Neural progenitor cell (in vitro differentiated cells): ENCODE results near the gene LDLRAD4.

Experiments
- CTCF ChIP-seq: fragments of 200-600 bp; sonication (generic); IDR thresholded peaks from 2 replicates; pipeline ENCODE4 v1.5.1; 2017; ENCODE audit warnings: antibody characterized with exemption, mild to moderate bottlenecking
- EZH2 ChIP-seq: fragments of 200-600 bp; sonication (generic); IDR thresholded peaks from 2 replicates; pipeline ENCODE4 v1.6.1; 2017; ENCODE audit warnings: antibody characterized with exemption, mild to moderate bottlenecking, moderate library complexity
- EZH2phosphoT487 ChIP-seq: fragments of 200-600 bp; sonication (generic); IDR thresholded peaks from 2 replicates; pipeline ENCODE4 v1.6.1; 2017; ENCODE audit warnings: antibody characterized with exemption

DNA sequence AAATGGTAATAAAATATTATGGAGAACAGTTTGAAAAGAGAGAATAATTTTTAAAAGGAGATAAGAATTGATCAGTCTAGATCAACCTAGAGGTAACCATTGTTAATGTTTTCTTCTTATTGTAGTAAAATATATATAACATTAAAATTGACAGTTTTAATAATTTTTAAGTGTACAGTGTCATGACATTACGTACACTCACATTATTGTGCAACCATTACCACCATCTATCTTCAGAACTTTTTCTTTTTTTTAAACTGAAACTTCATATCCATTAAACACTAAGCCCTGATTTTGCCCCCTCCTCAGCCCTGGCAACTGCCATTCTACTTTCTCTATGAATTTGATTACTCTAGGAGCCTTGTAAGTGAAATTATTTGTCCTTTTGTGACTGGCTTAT lies 121.1 kb downstream of the LDLRAD4 start:
- no peak for TF ChIP-seq CTCF
- no peak for TF ChIP-seq EZH2phosphoT487
- TF ChIP-seq EZH2, result no peak
